ENCODE measurements around the gene BMF. TPM values are rescaled to one million over a fixed set of nuclear protein-coding genes. Genes with fewer than 3 reads are reported as not detected.
"Not testable (repeated sequence)": the region's sequence is repeated elsewhere in the genome, so short reads cannot be mapped to it uniquely, and the experiment has no call there.

BMF gene
- total and polyA plus RNA-seq, 9 donors = 7.5 to 15.3 (median 12.0) TPM

DNA sequence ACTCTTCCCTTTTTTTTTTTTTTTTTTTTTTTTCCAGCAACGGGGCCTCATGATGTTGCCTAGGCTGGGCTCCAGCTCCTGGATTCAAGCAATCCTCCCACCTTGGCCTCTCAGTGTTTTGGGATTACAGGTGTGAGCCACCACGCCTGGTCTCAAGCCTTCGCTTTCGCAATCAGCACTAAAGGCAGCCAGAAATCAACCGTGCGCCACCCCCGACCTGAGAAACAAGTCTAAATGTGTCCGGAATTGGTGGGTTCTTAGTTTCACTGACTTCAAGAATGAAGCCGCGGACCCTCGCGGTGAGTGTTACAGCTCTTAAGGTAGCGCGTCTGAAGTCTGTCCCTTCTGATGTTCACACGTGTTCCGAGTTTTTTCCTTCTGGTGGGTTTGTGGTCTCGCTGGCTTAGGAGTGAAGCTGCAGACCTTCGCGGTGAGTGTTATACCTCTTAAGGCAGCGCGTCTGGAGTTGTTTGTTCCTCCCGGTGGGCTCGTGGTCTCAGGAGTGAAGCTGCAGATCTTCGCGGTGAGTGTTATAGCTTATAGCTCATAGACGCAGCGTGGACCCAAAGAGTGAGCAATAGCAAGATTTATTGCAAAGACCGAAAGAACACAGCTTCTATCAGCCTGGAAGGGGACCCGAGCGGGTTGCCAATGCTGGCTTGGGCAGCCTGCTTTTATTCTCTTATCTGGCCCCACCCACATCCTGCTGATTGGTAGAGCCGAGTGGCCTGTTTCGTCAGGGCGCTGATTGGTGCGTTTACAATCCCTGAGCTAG is 34.8 kb downstream of the BMF start:
- 69% methylated on average over 14 of the region's 34 CpGs for WGBS (ENCODE audit: insufficient coverage)
- not testable (repeated sequence) for H3K4me3 ChIP-seq (ENCODE audit: low read length); H3K27me3 ChIP-seq (ENCODE audit: control insufficient read depth, insufficient read depth, low read length); H3K9me3 ChIP-seq (replicated peaks; ENCODE audit: control insufficient read depth, low read depth, low read length); H3K27ac ChIP-seq (ENCODE audit: low read length); DNase-seq; H3K36me3 ChIP-seq (ENCODE audit: control insufficient read depth, insufficient read depth, low read length)
- H3K4me1 ChIP-seq (ENCODE audit: control insufficient read depth, insufficient read depth, low read length) = peaks cover 21% of the 10 kb centered on the region

DNA sequence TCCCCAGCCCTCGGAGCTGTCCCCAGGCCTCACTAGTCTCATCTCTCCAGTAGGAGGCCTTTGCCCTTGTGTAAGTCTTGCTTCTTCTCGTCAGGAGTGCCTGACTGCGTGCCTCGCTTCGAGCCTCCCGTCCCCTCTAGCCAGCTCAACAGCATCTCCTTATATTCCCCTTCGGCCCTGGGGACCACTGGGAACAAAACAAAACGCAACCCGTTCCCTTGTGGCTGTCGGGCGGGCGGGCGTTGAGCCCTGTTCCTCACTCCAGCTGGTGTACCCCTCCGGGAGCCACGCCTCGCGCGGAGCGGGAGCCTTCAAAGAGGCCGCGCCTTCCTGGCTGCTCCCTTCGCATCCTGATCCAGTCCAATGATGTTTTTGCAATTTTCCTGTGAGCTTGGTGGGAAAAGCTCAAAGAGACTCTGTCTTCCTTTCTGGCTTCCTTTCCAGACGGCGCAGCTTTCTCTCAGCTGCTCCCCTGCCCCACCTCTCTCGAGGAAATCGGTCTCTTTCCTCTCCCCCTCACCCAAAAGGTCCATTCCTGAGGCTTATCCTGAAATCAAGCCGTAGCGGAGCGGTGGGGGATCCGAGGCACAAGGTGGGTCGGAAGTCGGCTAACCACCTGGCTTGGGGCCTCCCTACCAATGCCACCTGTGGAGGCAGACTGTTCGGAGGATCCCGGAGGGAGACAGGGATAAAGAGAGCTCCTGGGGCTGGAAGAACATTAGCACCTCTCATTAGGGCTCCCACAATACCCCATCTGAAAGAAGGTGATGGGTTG is 36.3 kb downstream of the BMF start:
- H3K27me3 ChIP-seq (ENCODE audit: control insufficient read depth, insufficient read depth, low read length) = peaks cover 7% of the 10 kb centered on the region
- H3K36me3 ChIP-seq (ENCODE audit: control insufficient read depth, insufficient read depth, low read length) = no peaks in the 10 kb centered on the region
- WGBS (ENCODE audit: insufficient coverage) = 36% methylated on average over 28 of the region's 34 CpGs
- no peaks in the 10 kb centered on the region for H3K9me3 ChIP-seq (replicated peaks; ENCODE audit: control insufficient read depth, low read depth, low read length)
- no peak overlapping the region for H3K27ac ChIP-seq (ENCODE audit: low read length)
- no peak overlapping the region for H3K4me3 ChIP-seq (ENCODE audit: low read length)
- DNase-seq = peak; percentile 77
- peaks cover 24% of the 10 kb centered on the region for H3K4me1 ChIP-seq (ENCODE audit: control insufficient read depth, insufficient read depth, low read length)

DNA sequence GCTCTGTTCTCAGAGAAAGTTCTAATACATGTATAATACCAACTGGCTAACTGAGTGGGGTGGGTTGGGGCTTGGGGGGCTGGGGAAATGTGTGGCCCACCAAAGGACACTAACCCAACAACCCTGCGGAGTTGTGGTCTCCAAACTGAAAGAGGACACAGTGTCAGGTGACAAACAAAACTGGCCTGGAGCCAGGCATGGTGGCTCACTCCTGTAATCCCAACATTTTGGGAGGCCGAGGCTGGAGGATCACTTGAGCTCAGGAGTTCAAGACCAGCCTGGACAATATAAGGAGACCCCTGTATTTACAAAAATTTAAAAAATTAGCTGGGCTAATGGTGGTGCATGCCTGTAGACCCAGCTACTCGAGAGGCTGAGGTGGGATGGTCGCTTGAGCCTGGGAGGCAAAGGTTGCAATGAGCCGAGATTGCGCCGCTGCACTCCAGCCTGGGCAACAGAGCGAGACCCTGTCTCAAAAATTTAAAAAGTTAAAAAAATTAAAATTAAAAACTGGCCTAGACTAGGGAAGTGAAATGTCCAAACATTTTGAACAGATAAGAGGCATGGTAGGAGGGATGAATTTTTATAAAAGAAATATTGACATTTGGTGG is 38.0 kb downstream of the BMF start:
- DNase-seq = no peak
- no peak overlapping the region for H3K4me3 ChIP-seq (ENCODE audit: low read length)
- H3K27me3 ChIP-seq (ENCODE audit: control insufficient read depth, insufficient read depth, low read length) = peaks cover 7% of the 10 kb centered on the region
- no peak overlapping the region for H3K27ac ChIP-seq (ENCODE audit: low read length)
- H3K36me3 ChIP-seq (ENCODE audit: control insufficient read depth, insufficient read depth, low read length) = no peaks in the 10 kb centered on the region
- 90% methylated on average over 3 of the region's 8 CpGs for WGBS (ENCODE audit: insufficient coverage)
- peaks cover 24% of the 10 kb centered on the region for H3K4me1 ChIP-seq (ENCODE audit: control insufficient read depth, insufficient read depth, low read length)
- H3K9me3 ChIP-seq (replicated peaks; ENCODE audit: control insufficient read depth, low read depth, low read length) = no peaks in the 10 kb centered on the region

DNA sequence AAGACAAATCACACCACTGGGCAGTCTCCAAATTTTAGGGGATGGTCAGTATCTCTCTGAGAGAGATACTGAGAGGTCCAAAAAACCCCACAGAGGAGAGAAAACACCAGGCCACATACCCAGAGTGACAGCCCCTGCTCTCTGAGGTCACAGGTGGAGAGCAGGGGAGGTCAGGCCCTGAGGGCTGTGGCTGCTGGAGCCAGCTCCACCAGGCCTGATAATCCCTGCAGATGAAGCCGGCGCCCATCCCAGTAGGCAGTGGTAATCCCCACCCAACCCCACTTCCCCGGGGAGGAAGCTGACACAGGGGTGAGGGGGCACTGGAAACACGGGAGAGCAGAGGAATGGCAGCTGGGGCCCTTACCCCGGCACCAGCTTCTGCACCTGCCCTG is 38.5 kb downstream of the BMF start:
- WGBS (ENCODE audit: insufficient coverage) = no CpG with 5 or more reads among the region's 5 CpGs

DNA sequence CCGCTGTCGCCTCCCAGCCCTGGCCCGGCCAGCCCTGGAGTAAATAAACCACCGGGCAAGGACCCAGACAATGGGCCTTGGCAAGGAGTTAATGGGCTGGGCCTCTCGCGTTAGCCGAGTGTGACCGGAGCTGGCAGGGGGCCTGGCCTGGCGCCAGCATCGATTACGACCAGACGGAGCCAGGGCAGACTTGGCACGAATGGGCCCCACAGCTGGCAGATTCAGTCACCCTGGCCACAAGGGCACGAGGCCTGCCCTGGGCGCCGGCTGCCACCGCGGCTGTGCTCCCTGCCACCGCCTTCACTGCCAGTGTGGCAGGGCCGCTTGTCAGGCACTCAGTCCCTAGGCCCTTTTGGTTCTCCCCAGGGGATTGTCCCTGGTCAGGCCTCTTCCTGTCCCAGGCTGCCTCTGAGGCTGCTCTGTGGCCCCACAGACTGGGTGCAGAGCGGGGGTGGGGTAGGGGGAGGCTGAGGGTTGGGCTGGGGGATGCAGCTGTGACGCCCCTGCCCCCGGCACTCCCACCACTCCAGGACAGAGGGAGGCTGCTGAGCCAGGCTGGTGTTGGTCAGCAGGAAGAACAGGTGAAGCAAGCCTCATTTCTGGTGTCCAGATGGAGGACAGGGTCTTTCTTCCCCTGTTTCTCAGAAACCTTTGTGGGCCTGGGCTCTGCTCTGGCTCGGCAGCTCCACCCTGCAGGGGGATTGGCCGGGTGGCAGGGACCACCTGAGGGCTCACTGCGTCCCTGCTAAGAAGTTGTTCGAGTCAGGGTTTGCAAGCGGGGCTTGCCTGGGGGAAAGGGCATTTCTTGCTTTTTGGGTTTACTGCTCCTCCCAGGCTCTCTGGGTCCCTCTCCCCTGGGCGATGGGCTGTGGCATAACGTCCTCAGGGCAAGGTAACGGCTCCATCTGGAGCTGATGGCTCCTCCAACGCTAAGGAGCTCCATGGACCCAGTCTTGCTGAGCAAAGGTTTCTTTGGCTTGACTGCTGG is 39.2 kb downstream of the BMF start:
- H3K36me3 ChIP-seq (ENCODE audit: control insufficient read depth, insufficient read depth, low read length) = peaks cover 2% of the 10 kb centered on the region
- H3K27me3 ChIP-seq (ENCODE audit: control insufficient read depth, insufficient read depth, low read length) = peaks cover 7% of the 10 kb centered on the region
- H3K4me1 ChIP-seq (ENCODE audit: control insufficient read depth, insufficient read depth, low read length) = peaks cover 26% of the 10 kb centered on the region
- no peaks in the 10 kb centered on the region for H3K9me3 ChIP-seq (replicated peaks; ENCODE audit: control insufficient read depth, low read depth, low read length)
- WGBS (ENCODE audit: insufficient coverage) = 38% methylated on average over 24 of the region's 32 CpGs
- no peak overlapping the region for H3K4me3 ChIP-seq (ENCODE audit: low read length)
- peak; percentile 93 for DNase-seq
- H3K27ac ChIP-seq (ENCODE audit: low read length) = peak overlapping the region; percentile 20

More for the DNA sequence above, 38.5 kb downstream of the BMF start:
- Histone ChIP-seq H3K27ac (ENCODE audit: low read length) (no peak overlapping the region), H3K4me1 (ENCODE audit: control insufficient read depth, insufficient read depth, low read length) (peaks cover 24% of the 10 kb centered on the region), H3K9me3 (replicated peaks; ENCODE audit: control insufficient read depth, low read depth, low read length) (no peaks in the 10 kb centered on the region), H3K36me3 (ENCODE audit: control insufficient read depth, insufficient read depth, low read length) (peaks cover 1% of the 10 kb centered on the region), H3K4me3 (ENCODE audit: low read length) (no peak overlapping the region), H3K27me3 (ENCODE audit: control insufficient read depth, insufficient read depth, low read length) (peaks cover 7% of the 10 kb centered on the region)
- no peak for DNase-seq

DNA sequence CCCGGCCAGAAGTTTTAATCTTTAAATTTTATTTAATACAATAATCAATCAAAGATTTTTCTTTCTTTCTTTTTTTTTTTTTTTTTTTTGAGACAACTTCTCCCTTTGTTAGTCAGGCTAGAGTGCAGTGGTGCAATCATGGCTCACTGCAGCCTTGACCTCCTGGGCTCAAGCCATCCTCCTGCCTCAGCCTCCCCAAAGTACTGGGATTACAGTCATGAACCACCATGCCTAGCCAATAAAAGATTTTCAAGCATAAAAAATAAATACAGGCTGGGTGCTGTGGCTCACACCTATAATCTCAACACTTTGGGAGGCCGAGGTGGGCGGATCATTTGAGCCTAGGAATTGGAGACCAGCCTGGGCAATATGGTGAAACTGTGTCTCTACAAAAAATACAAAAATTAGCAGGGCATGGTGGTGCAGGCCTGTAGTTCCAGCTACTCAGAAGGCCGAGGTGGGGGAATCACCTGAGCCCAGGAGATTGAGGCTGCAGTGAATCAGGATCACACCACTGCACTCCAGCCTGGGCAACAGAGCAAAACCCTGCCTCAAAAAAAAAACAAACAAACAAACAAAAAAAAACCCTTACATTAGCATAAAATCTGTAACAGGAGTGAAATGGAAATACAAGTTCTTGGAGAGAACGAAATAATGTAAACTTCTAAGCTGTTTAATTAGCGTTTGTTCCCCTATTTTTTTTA is 40.6 kb downstream of the BMF start:
- H3K9me3 ChIP-seq (replicated peaks; ENCODE audit: control insufficient read depth, low read depth, low read length) = no peaks in the 10 kb centered on the region
- H3K27me3 ChIP-seq (ENCODE audit: control insufficient read depth, insufficient read depth, low read length) = peaks cover 6% of the 10 kb centered on the region
- peaks cover 2% of the 10 kb centered on the region for H3K36me3 ChIP-seq (ENCODE audit: control insufficient read depth, insufficient read depth, low read length)
- H3K4me3 ChIP-seq (ENCODE audit: low read length) = no peak overlapping the region
- no peak for DNase-seq
- no CpG with 5 or more reads among the region's 6 CpGs for WGBS (ENCODE audit: insufficient coverage)
- peaks cover 29% of the 10 kb centered on the region for H3K4me1 ChIP-seq (ENCODE audit: control insufficient read depth, insufficient read depth, low read length)
- H3K27ac ChIP-seq (ENCODE audit: low read length) = no peak overlapping the region

DNA sequence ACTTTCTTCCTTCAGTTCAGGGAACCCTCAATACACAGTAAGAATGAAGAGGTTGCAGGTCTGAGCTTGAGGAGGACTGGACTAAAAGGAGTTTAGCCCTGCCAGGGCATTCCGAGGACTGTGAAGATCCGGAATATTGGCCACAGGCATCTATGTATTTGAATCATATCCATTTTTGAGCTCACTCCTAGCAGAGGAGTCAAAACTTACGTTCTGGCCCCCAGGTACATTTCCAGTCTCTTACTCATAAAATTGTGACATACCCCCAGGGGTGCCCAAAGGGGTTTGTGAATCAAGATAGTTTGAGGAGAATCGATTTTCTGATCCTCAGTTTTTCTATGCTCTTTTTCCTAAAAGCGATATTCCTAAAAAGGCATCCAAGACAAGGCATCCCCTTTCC is 42.1 kb downstream of the BMF start:
- no peak for DNase-seq
- no peaks in the 10 kb centered on the region for H3K9me3 ChIP-seq (replicated peaks; ENCODE audit: control insufficient read depth, low read depth, low read length)
- H3K4me3 ChIP-seq (ENCODE audit: low read length) = no peak overlapping the region
- H3K27ac ChIP-seq (ENCODE audit: low read length) = no peak overlapping the region
- H3K4me1 ChIP-seq (ENCODE audit: control insufficient read depth, insufficient read depth, low read length) = peaks cover 22% of the 10 kb centered on the region
- no peaks in the 10 kb centered on the region for H3K27me3 ChIP-seq (ENCODE audit: control insufficient read depth, insufficient read depth, low read length)
- WGBS (ENCODE audit: insufficient coverage) = 38% methylated on average over 2 of the region's 5 CpGs
- H3K36me3 ChIP-seq (ENCODE audit: control insufficient read depth, insufficient read depth, low read length) = peaks cover 2% of the 10 kb centered on the region

DNA sequence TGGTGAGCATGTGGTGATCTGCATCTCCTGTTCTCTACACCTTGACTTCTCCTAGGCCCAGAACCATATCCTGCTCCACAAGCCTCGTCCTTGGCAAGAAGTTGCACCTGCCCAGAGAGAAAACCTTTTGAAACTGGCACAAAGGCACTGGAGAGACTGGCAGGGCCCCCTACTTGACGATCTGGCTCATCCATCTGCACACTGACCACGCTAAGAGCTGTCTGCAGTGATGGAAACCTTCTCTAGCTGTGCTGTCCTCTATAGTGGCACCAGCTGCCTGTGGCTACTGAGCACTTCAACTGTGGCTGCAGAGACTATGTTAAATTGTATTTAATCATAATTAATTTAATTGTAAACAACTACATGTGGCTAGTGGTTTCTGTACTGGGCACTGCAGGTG is 43.5 kb downstream of the BMF start:
- Histone ChIP-seq H3K4me3 (ENCODE audit: low read length) (no peak overlapping the region), H3K9me3 (replicated peaks; ENCODE audit: control insufficient read depth, low read depth, low read length) (no peaks in the 10 kb centered on the region), H3K4me1 (ENCODE audit: control insufficient read depth, insufficient read depth, low read length) (peaks cover 20% of the 10 kb centered on the region), H3K27ac (ENCODE audit: low read length) (no peak overlapping the region), H3K36me3 (ENCODE audit: control insufficient read depth, insufficient read depth, low read length) (peaks cover 2% of the 10 kb centered on the region), H3K27me3 (ENCODE audit: control insufficient read depth, insufficient read depth, low read length) (no peaks in the 10 kb centered on the region)
- 66% methylated on average over 3 of the region's 3 CpGs for WGBS (ENCODE audit: insufficient coverage)
- no peak for DNase-seq

DNA sequence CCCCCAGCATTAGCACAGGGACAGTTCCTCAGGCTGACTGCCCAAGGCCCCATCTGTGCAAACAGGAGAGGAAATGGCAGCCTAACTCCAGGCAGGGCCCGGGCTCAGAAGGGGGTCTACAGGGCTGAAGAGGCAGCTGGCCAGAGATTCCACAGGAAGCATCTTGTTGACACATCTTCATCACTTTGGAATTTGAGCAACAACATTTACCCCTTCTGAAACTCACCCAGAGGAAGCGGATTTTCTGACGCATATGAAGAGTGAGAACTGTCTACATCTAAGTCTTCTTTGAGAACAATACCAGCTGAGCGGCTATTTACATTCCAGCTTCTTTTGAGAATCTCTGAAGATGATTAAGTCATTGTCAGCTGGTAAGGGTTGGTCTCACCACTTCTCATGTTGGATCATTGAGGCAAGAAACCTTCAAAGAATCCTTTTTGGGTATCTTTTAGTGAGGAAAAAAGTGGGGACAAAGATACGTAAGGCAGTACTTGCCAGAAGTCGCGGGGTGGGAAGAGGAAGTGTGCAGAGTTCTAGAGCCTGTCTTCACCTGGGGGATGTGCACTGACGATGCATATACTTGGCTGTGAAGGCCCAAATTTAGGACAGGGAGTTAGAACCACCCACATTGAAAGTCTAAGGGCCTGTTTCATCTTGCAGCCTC is 44.3 kb downstream of the BMF start:
- Histone ChIP-seq H3K27me3 (ENCODE audit: control insufficient read depth, insufficient read depth, low read length) (no peaks in the 10 kb centered on the region), H3K36me3 (ENCODE audit: control insufficient read depth, insufficient read depth, low read length) (peaks cover 2% of the 10 kb centered on the region), H3K27ac (ENCODE audit: low read length) (no peak overlapping the region), H3K4me3 (ENCODE audit: low read length) (no peak overlapping the region), H3K9me3 (replicated peaks; ENCODE audit: control insufficient read depth, low read depth, low read length) (no peaks in the 10 kb centered on the region), H3K4me1 (ENCODE audit: control insufficient read depth, insufficient read depth, low read length) (peaks cover 12% of the 10 kb centered on the region)
- WGBS (ENCODE audit: insufficient coverage) = 56% methylated on average over 5 of the region's 8 CpGs
- no peak for DNase-seq

All from muscle of leg (tissue), 11 donors.